ENCODE data around the gene TMEM51. TPM values are rescaled to one million over a fixed set of nuclear protein-coding genes. Genes with fewer than 3 reads are reported as not detected.

Gene TMEM51
- total RNA-seq, 4 donors from 2014 or later = 17.7 to 32.9 (median 22.9) TPM

- Histone ChIP-seq H3K27ac (peak overlapping the region; percentile 67 to 78 (median 74)), H3K9me3 (no peaks in the 10 kb centered on the region), H3K27me3 (no peaks in the 10 kb centered on the region), H3K36me3 (no peaks in the 10 kb centered on the region), H3K4me3 (no peak overlapping the region), H3K4me1 (peaks cover 27 to 63% (median 50%) of the 10 kb centered on the region in 4 donors)
- no peak for DNase-seq
- TF ChIP-seq POLR2AphosphoS5 (IDR thresholded peaks at IDR 0.05) = no peak
- TF ChIP-seq CTCF (IDR thresholded peaks at IDR 0.05) = no peak
- TF ChIP-seq POLR2A (IDR thresholded peaks at IDR 0.05) = no peak
- TF ChIP-seq EP300 (IDR thresholded peaks at IDR 0.05; ENCODE audit: low read depth) = no peak
- in situ Hi-C loops (cut with MboI; ENCODE audit: low pct_ligation_motif_present in 1 of 4, low pct_unique_long_range_greater_than_20kb in 1 of 4, low sequenced_read_pairs in 3 of 4) = no loop called here
- WGBS, 2 donors (ENCODE audit: low coverage in 1 of 2) = 65 to 85% methylated on average over 5 to 12 of the region's 12 CpGs
- intact Hi-C loops (cut with DNase I; ENCODE audit: low total_unique reads) = no loop called here
These were observed 44.3 kb downstream of the TMEM51 start for GRCh38 chr1:15197591-15198447.

- Histone ChIP-seq H3K36me3 (no peaks in the 10 kb centered on the region), H3K4me3 (no peak overlapping the region), H3K4me1 (peaks cover 29 to 71% (median 54%) of the 10 kb centered on the region in 4 donors), H3K27ac (peak overlapping the region; percentile 37 to 78 (median 71)), H3K9me3 (no peaks in the 10 kb centered on the region), H3K27me3 (no peaks in the 10 kb centered on the region)
- TF ChIP-seq POLR2A (IDR thresholded peaks at IDR 0.05) (no peak), CTCF (IDR thresholded peaks at IDR 0.05) (no peak), POLR2AphosphoS5 (IDR thresholded peaks at IDR 0.05) (no peak), EP300 (IDR thresholded peaks at IDR 0.05; ENCODE audit: low read depth) (no peak)
- WGBS, 2 donors (ENCODE audit: low coverage in 1 of 2) = 38 to 81% methylated on average over 2 to 8 of the region's 8 CpGs
- intact Hi-C loops (cut with DNase I; ENCODE audit: low total_unique reads) (no loop called here), in situ Hi-C loops (cut with MboI; ENCODE audit: low pct_ligation_motif_present in 1 of 4, low pct_unique_long_range_greater_than_20kb in 1 of 4, low sequenced_read_pairs in 3 of 4) (no loop called here)
- no peak for DNase-seq
These were observed 45.1 kb downstream of the TMEM51 start for GRCh38 chr1:15198684-15199083.

- intact Hi-C loops (cut with DNase I; ENCODE audit: low total_unique reads) (no loop called here), in situ Hi-C loops (cut with MboI; ENCODE audit: low pct_ligation_motif_present in 1 of 4, low pct_unique_long_range_greater_than_20kb in 1 of 4, low sequenced_read_pairs in 3 of 4) (no loop called here)
- Histone ChIP-seq H3K27me3 (no peaks in the 10 kb centered on the region), H3K36me3 (no peaks in the 10 kb centered on the region), H3K4me1 (peaks cover 33 to 77% (median 52%) of the 10 kb centered on the region in 4 donors), H3K27ac (peak overlapping the region; percentile 85 to 90 (median 88)), H3K9me3 (no peaks in the 10 kb centered on the region), H3K4me3 (no peak overlapping the region)
- 24 to 43% methylated on average over 4 of the region's 4 CpGs for WGBS, 2 donors (ENCODE audit: low coverage in 1 of 2)
- TF ChIP-seq POLR2A (IDR thresholded peaks at IDR 0.05) = no peak
- TF ChIP-seq POLR2AphosphoS5 (IDR thresholded peaks at IDR 0.05) = no peak
- no peak for TF ChIP-seq CTCF (IDR thresholded peaks at IDR 0.05)
- TF ChIP-seq EP300 (IDR thresholded peaks at IDR 0.05; ENCODE audit: low read depth) = no peak
- DNase-seq = no peak
These were observed 47.7 kb downstream of the TMEM51 start for GRCh38 chr1:15201221-15201620.

- no peaks in the 10 kb centered on the region for H3K36me3 ChIP-seq
- in situ Hi-C loops (cut with MboI; ENCODE audit: low pct_ligation_motif_present in 1 of 4, low pct_unique_long_range_greater_than_20kb in 1 of 4, low sequenced_read_pairs in 3 of 4) = no loop called here
- H3K4me3 ChIP-seq = no peak overlapping the region
- peak; percentile 76 for DNase-seq
- peak overlapping the region; percentile 85 to 90 (median 88) for H3K27ac ChIP-seq
- peaks cover 29 to 70% (median 47%) of the 10 kb centered on the region in 4 donors for H3K4me1 ChIP-seq
- 38 to 48% methylated on average over 1 to 13 of the region's 13 CpGs for WGBS, 2 donors (ENCODE audit: low coverage in 1 of 2)
- no peaks in the 10 kb centered on the region for H3K27me3 ChIP-seq
- no peaks in the 10 kb centered on the region for H3K9me3 ChIP-seq
- TF ChIP-seq POLR2AphosphoS5 (IDR thresholded peaks at IDR 0.05) (peak in 1 of 3 donors; percentile 11), EP300 (IDR thresholded peaks at IDR 0.05; ENCODE audit: low read depth) (no peak), CTCF (IDR thresholded peaks at IDR 0.05) (peak in 2 of 5 experiments; percentile 35 to 38)
- intact Hi-C loops (cut with DNase I; ENCODE audit: low total_unique reads) = no loop called here
These were observed 48.5 kb downstream of the TMEM51 start for GRCh38 chr1:15201849-15202551.

Measured in transverse colon (tissue), 4 donors.